HG03521 (cell line): Measurements from ENCODE around the gene LTB4R2.

Source experiments
- ATAC-seq: cut with Tn5 transposase; IDR thresholded peaks from one replicate; pipeline ENCODE4 v1.9.1; 2021; ENCODE audit warnings: mild to moderate bottlenecking, moderate library complexity; ENCODE audit not compliant: unreplicated experiment

LTB4R2 gene, protein sequence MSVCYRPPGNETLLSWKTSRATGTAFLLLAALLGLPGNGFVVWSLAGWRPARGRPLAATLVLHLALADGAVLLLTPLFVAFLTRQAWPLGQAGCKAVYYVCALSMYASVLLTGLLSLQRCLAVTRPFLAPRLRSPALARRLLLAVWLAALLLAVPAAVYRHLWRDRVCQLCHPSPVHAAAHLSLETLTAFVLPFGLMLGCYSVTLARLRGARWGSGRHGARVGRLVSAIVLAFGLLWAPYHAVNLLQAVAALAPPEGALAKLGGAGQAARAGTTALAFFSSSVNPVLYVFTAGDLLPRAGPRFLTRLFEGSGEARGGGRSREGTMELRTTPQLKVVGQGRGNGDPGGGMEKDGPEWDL

DNA sequence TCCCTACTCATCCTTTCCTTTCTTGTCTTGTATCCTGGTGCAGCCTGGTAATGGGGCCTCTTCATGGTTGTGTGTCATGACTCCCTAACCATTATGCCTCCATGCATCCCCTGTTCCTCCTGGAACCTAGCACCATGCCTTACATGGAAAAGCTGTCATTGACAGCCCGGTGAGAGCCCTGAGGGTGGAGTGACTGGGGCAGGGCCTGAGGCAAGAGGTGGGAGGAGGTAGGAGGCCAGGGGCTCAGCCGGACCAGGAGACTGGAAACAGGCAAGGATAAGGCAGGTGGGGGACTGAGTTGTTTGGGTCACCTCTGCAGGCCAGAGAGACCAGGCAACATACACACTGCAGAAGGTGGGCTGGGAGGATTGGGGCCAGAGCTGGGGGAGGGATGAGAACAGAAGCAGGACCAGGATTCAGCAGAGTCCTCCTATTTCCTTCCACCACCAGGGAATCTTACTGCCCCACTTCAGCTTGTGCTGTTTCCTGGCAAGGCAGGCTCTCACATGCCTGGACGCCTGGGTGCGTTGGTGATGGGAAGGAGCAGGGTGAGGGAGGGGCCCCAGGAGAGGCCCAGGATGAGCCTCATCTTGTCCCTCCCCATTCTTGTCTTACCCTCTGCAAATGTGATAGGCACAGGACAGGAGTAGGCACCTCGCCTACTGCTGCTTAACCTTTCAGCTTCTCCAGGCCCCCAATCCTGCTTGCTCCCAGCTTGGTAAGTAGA lies at the start of gene LTB4R2:
LTB4R2 (plus strand) TSS at position 603 of the 727 bp plus-strand sequence. CDS start 525 bp downstream, outside the sequence.
- no peak for ATAC-seq

DNA sequence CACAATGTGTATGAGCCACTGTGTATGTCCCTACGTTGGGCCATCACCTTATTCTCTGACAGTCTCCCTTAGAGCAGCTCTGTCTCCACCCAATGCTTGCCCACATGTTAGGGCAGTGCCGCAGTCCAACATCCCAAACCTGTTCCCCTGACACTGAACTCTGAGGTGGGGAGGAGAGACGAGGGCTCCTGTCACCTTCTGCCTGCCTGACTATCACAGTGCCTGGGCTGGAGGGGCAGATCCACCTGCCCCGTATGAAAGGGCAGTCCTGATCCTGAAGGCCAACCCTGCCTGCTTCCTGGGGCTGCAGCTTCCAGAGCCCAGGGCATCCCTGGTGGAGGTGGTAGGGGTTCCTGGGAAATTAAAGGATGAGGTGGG lies 49.2 kb upstream of the LTB4R2 start:
- no peak for ATAC-seq

DNA sequence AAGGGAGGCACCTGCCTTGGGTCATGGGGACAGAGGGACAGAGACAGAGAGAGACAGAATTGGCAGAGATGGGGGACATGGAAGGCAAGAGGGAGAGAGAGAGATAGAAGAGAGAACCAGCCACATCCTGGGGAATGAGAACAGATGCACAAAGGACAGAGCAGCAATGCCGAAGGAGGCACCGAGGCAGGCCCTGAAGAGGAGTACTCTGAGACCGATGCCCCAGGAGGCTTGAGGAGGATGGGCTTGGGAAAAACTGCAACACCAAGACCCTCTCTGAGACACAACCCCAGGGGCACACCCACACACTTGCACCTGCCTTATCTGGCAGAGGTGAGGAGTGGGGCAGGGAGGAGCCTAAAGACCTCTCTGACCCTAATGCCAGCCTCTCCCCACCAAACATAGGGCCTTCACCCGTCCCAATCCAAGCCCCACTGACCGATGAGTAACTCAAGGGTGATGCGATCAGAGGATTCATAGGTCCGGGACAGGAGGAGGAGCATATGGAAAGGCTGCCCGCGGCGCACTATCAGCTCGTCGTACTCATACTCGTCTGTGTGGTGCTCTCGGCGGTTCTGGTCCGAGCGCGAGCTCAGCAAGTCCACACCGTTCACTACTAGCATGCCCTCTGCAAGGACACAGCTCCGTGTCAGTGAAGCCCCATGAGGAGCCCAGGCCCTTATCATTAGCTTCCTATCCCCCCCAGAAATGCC lies 48.5 kb upstream of the LTB4R2 start:
- no peak for ATAC-seq

DNA sequence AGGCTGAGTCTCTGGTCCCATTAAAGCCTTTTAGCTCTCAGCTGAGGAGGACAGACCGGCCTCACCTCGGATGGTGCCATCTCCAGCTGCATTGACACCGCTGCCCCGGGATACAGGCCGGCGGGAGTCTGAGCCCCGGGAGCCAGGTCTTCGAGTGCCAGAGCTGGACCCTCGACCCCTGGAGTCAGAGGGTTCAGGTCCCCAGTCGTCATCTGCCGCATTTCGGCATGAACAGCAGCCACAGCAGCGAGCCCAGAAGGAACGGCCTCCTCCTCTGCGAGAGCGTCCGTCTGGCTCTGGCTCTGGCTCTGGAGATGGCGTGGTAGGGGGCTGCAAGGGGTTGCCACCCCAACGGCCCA lies 48.0 kb upstream of the LTB4R2 start:
- no peak for ATAC-seq

DNA sequence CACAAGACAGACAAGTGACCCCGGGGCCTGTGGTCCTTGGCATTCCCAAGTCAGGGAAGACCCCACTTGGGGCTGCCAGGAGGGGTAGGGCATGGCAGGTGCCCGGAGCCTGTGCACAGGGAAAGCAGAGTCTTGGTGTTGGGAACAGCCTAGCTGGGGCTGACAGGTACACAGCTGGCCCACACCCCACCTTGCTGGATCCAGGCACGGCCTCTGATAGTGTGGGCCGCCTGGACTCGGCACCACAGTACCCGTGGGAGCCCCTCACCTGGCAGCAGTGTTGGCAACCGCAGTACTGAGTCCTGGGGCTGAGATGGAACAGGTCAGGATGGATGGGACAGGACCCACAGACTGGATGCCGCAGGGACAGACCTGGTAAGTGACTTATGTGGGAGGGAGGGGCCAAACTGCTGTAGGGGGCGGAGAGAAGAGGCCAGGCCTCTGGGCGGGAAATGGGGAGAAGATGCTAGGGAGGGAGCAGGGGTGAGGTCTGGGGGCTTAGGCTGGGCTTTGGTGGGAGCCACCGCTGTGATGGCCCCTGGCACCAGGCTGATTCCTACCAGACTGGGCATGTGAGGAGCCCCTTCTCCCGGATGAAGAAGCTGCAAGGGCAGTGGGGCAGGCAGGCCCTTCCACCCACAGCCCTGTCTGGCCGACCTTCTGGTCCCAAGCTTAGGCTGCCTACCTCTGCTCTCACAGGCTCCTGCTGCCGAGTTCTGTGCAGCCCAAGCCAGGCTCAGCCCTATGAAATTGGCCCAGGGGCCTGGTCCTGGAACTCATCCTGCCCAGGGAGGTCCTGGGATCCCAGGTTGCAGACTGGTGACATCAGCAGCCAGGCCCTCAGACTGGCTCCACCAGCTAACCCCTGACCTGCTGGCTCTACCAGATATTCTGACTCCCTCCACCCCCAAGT lies 46.9 kb upstream of the LTB4R2 start, which contains the start of gene TGM1:
TGM1 (minus strand) TSS at position 357 of the 913 bp plus-strand sequence. CDS start 825 bp downstream, outside the sequence.
- ATAC-seq, result no peak

DNA sequence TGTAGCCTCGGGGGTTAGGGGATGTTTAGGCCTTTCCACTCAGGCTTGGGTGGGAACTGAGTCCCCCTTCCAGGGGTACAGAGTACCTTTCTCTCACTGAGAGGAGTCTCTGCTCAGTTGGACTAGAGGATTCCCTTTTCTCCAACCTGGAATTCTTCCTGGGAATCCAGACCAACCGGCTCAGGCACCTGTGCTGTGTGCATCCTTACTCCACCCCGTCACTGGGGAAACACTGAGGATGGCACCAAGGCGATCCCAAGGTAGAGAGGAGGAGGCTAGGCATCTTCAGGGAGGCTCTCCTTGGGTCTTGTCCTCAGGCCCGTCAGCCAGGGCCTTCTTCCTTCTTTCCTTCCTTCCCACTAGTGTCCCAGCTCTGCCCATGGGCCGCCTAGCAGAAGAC lies 46.1 kb upstream of the LTB4R2 start:
- ATAC-seq, result no peak

DNA sequence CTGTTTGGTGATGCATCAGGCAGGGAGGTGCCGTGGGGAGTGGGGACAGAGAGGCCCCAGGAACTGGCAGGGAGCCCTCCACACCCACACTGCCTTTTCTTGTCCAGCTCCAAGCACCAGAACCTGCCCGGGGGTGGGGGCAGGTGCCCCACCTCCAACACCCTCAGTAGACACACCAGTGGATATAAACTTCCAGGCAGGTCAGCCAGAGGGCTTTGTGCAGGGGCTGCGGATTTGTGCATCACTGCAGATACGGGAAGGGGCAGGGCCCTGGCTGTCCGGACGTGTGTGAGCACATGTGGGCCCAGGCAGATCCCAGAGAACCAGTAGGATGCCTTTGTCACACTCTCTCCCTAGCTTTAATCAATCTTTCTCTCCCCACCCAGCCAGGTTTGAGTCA lies 45.6 kb upstream of the LTB4R2 start:
- no peak for ATAC-seq

DNA sequence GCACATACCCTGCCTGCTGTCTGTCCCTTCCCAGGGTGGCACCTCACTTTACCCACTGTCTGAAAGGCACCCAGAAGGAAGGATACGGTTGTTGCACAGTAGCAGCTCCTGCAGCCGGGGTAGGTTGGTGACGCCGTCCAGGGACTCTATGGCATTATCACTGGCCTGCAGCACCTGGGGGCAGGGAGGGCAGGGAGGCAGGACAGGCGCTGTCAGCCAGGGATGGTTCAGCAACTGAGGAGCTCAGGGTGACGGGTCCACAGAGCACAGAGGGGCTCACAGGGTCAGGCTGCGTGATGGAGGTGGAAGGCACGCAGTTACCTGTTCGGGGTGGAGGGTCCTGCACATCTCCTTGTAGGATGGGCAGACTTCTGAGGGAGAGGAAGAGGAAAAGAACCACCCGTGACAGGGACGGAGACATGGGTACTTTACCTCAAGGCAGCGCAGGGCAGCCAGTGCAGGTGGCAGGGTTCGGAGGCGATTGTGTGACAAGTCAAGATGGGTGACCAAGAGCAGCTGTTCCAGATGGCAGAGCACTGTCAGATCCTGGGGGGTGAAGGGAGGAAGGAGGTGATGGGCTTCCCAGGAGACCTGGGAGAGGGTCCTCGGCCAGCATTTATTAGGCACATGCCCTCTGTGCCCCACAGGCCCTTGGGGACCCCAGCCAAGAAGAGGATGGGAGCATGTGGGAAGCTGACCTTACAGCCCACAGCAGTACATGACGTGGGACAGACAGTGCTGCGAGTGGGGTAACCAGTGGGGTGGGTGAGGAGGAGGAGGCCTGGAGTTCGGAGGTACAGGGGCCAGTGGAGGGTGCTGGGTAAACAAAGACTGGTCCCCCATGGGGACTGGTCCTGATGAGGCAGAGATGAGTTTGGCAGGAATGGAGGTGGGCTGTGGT lies 43.3 kb upstream of the LTB4R2 start:
- ATAC-seq, result no peak

DNA sequence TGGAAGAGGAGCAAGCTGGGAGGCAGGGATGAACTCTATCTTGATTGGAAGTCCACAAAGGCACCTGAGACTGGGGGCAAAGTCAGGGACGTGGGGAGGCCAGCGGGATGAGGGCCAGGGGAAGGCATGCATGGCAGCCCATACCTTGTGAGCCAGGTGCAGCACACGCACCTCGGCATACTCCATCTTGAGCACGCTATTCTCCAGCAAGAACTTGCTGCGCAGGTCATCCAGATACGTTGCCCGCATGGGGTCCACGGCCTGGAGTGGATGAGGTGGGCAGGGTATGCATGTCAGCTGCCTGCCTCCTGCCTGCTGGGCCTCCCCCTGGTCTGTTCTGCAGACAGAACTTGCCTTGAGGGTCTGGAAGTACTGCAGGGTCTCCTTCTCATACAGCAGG lies 42.4 kb upstream of the LTB4R2 start:
- ATAC-seq, result no peak

DNA sequence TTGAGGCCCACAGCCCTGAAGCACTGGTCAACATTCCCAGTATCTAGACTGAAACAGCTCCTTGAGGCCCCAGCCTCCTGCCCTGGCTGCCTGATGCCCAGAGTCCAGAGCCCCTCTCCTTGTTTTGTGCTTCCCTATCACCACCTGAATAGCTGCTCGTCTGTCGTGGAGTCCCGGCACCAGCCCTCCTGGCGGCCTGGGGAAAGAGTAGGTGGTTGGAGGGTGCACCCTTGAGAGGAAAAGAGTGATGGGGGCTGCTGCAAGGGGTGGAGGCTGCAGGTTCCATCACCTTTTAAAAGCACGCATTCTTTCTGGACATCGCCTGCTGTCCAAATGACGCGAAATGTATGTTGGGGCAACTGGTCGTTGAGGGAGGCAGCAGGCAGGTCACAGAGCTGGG lies 41.7 kb upstream of the LTB4R2 start:
- no peak for ATAC-seq

DNA sequence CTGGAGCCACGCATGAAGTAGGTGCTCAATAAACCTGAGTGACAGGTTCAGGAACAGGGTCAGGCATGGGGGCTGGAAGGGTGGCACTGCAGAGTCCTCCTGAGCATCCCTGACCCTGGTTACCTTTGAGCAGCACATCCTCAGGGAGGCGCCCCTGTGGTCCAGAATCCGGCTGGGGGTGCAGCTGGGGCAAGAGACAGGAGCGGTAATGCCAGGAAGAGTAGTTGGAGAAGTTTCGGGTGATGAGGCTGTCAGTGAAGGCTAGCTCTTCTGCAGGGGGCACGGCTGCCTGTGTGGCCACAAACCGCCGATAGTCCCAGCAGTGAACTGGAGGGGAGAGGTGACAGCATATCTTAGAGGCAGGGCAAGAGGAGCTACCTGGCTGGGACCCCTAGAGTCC lies 40.6 kb upstream of the LTB4R2 start:
- ATAC-seq, result no peak

DNA sequence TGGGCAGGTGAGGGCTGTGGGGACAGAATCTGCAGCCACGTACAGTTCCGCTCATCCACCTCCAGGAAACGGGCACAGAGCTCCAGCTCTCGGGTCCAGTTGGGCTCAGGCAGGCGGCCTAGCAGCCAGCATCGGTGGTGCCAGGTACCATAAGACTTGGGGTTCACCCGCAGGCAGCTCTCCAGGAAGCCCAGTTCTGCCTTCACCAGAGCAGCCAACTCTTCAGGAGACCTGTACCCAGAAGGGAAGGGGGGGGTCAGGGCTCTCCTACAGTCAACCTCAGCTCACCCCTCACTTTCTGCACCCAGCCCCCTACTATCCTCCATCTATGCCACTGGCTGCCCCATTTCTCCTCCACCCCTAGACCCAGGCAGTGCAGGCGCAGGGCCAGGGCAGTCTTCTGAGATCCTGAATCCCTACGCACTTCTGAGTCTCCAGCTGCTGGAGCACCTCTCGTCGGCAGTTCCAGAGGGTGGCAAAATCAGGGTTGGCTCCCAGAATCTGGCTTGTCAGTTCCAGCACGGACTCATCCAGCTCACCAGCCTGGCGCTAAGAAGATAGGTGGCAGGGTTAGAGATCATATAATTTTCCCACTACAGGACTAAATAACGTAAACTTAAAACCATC lies 39.9 kb upstream of the LTB4R2 start:
- no peak for ATAC-seq

DNA sequence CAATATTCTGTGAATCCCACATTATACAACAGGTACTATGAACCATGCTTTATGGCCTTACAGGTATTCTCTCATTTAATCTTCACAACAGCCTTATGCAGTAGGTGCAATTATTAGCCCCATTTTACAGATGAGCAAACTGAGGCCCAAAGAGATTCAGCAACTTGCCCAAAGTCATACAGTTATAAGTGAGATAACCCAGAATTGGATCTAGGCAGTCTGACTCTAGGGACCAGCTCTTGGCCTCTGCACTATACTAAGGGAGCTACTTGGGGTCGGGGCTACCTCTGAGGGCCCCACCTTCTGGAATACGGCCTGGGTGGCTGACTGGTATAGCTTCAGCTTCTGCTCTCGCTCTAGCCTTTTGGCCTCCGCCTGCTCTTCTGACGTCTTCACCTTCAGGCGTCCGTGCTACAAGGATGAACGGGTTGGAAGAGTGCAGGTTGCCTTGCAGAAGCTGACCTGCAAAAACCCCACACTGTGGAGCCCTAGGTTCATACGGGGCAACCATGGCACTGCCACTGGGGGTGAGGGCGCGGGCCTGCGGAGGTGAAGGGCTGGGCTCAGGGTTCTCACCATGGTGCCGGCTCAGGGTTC lies 39.3 kb upstream of the LTB4R2 start:
- no peak for ATAC-seq

DNA sequence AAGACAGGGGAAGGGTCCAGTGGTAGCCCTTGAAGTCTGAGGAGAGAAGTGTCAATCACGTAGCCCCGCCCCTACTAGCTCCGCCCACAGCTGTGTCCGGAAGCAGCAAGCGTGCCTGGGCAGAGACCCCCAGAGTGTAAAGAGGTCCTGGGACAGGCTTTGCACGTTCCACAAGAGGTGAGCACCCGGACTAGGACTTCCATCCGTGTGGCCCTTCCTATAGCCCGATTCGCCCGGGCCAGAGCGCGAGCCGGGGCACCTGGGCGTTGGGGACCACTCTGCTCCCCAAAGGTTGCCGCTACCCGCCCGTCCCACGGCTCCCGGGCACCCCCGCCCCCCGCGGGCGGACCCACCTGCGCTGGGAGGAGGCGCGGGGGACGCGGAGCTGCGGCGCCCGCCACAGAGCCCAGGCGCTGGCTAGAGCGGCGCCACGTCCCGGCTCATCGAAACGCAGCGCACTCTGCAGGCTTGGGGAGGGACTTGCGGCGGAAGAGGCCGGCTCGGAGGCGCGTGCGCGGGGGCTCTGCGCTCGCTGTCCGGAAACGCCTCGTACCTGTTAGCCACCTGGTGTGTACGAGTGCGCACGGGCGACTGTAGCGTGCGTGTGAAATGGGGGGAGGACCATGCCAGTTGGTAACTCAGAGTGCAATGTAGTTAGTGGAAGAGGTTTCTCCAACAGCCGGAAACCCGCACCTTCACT lies 38.7 kb upstream of the LTB4R2 start, which contains the start of gene RABGGTA:
RABGGTA (minus strand) TSS at position 464 of the 700 bp plus-strand sequence. CDS start 482 bp downstream, outside the sequence.
- peak; percentile 87 for ATAC-seq

DNA sequence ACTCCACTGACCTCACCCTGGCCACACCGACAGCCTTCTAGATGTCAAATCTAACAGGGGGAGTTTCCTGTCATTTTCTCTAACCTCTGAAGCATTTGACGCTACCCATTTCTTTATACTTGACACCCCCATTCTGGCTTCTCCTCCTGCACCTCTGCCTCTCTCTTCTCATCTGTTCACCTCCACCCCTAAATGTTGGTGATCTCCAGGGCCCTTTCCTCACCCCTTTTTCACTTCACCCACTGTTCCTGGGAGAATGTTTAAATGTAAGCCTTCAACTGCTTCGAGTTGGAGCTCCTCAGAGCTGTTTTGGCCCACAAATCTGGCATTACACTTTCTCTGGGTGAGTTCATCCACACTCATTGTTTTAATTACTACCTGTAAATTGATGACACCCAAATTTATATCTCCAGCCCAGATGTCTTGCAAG lies 38.1 kb upstream of the LTB4R2 start:
- no peak for ATAC-seq

DNA sequence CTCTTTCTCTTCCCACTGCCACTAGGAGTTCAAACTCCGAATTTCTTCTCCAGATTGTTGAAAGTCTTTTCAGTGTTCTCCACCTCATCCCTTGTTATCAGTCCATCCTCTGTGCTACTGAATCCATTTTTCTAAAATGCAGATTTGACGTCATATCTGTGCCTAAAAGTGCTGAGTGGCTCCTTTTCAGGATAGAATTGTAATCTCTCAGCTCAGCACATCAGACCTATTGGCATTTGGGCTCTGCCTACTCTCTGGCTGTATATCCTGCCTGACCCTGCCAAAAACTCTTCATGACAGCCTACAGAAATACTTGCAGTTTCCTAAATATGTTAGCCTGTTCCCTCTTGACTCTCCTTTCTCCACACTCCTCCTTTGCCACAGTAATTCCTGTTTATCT lies 37.5 kb upstream of the LTB4R2 start:
- ATAC-seq, result no peak

DNA sequence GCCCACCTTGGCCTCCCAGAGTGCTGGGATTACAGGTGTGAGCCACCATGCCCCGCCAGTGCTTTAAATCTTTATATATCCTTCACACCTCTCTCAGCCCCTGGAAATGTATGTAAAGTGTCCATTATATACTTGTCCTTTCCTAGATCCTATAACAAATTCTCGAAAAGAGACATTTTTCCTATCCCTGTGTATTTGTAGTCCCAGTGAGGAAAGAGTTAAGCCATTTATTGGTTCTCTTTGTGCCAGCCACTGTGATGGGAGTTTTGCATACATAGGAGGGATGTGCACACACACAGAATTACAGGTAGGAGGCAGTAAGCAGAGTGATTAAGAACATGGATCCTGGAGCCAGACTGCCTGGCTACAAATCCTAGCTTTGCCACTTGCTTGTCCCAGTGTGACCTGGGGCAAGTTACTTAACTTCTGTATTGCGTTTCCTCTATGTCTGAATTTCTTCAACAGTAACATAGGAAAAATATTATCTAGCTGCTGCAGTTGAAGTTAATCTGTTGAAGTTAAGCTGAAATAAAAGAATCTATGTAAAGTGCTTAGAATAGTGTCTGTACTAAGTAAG lies 36.4 kb upstream of the LTB4R2 start:
- ATAC-seq, result no peak

DNA sequence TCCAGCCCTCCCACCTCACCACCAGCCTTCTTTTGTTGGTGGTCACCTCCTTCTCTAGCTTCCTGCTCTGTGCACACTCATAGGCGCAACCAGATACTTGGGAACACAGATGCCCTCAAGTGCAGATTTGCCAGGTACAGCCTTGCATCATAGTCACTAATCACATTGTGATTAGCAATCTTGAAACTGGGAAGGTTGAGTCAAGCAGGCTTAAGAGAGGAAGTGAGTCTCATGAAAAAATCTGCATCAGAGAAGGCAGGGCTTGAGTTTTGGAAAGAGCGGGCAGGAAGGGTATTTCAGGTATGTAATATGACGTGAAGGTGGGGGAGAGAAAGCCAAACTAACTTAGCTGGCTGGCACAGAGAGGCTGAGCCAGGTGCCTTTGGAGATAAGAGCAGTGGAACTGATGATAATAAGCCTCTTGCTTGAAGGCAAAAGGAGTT lies 35.8 kb upstream of the LTB4R2 start:
- ATAC-seq, result peak; percentile 19
